MCF 10A (cell line): Measurements from ENCODE around the gene SMIM22. TPM values are rescaled to one million over a fixed set of nuclear protein-coding genes. Genes with fewer than 3 reads are reported as not detected.
A peak's percentile ranks its signal among the peaks of the same experiment; 100 is the strongest.

Experiments
- BruUV-seq: library from RNA; stranded (reverse); fragments of 400-500 nt; replicated peaks from 2 replicates; lab custom pipeline; 2021; lab: Mats Ljungman, UMichigan
- CTCF ChIA-PET: fragments of 300-600 bp; sonication (Branson Sonifier 250); formaldehyde crosslinking; extraction: SDS; loops from one replicate; lab custom pipeline; 2021; ENCODE audit warnings: antibody characterized with exemption, inconsistent platforms; lab: Yijun Ruan, JAX
- POLR2A ChIA-PET: fragments of 300-600, 350-650 bp; sonication (Branson Sonifier 250); formaldehyde crosslinking; extraction: SDS; loops from one replicate; lab custom pipeline; 2020; ENCODE audit warnings: antibody characterized with exemption, inconsistent platforms; lab: Yijun Ruan, JAX
- DNase-seq: peaks from one replicate; pipeline ENCODE4 v3.0.0-alpha.2; 2018; ENCODE audit not compliant: unreplicated experiment
- H3K27ac Mint-ChIP-seq: one replicate; pipeline ENCODE4 v1.8.0; 2022; ENCODE audit warnings: mild to moderate bottlenecking, low read depth, mixed read lengths; ENCODE audit not compliant: unreplicated experiment
- H3K27me3 Mint-ChIP-seq: one replicate; pipeline ENCODE4 v1.8.0; 2022; ENCODE audit warnings: mixed read lengths; ENCODE audit not compliant: insufficient read depth, unreplicated experiment
- H3K36me3 Mint-ChIP-seq: one replicate; pipeline ENCODE4 v1.8.0; 2022; ENCODE audit warnings: mild to moderate bottlenecking, moderate library complexity, mixed read lengths; ENCODE audit not compliant: insufficient read depth, unreplicated experiment
- H3K4me1 Mint-ChIP-seq: one replicate; pipeline ENCODE4 v1.8.0; 2022; ENCODE audit warnings: mixed read lengths; ENCODE audit not compliant: insufficient read depth, unreplicated experiment
- H3K4me3 Mint-ChIP-seq: one replicate; pipeline ENCODE4 v1.8.0; 2022; ENCODE audit warnings: mild to moderate bottlenecking, moderate library complexity, mixed read lengths; ENCODE audit not compliant: unreplicated experiment
- H3K9me3 Mint-ChIP-seq: one replicate; pipeline ENCODE4 v1.8.0; 2022; ENCODE audit warnings: mixed read lengths; ENCODE audit not compliant: unreplicated experiment
- intact Hi-C: fragments of 100-400 bp; cut with micrococcal nuclease; formaldehyde crosslinking; loops from 2 replicates; pipeline ENCODE4 v1.14.1; 2022
- total RNA-seq: library from RNA; stranded (reverse); gene quantifications from 2 replicates; pipeline ENCODE4 v1.2.3, GENCODE V29; 2022
- TF ChIP-seq, protein P1 (sequence below): fragments of 200-600 bp; IDR thresholded peaks from one replicate; pipeline ENCODE4 v1.8.0; 2022; ENCODE audit warnings: antibody characterized with exemption, mild to moderate bottlenecking; ENCODE audit not compliant: unreplicated experiment

The SMIM22 gene
- total RNA-seq, 1 experiment from 2014 or later, result 2.4 TPM

DNA sequence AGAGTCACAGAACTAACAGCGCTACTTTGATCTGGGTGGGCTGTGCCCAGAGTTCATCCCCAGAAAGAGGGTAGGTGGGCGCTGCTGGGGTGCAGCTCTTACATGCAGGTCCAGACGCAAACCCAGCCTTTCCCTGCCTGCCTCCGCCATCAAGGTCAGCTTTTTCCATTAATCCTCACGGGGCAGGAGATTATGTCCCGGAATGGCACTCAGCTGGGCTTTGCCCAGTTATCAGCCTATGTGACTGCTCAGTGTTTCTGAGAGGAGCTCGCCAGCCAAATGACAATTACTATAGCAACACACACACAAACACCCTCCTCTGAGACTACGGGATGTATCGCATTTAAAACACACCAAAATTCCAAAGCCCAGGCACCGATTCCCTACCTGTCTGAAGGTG, 31.8 kb downstream of the SMIM22 start:
- DNase-seq, result no peak
- TF ChIP-seq, protein P1, sequence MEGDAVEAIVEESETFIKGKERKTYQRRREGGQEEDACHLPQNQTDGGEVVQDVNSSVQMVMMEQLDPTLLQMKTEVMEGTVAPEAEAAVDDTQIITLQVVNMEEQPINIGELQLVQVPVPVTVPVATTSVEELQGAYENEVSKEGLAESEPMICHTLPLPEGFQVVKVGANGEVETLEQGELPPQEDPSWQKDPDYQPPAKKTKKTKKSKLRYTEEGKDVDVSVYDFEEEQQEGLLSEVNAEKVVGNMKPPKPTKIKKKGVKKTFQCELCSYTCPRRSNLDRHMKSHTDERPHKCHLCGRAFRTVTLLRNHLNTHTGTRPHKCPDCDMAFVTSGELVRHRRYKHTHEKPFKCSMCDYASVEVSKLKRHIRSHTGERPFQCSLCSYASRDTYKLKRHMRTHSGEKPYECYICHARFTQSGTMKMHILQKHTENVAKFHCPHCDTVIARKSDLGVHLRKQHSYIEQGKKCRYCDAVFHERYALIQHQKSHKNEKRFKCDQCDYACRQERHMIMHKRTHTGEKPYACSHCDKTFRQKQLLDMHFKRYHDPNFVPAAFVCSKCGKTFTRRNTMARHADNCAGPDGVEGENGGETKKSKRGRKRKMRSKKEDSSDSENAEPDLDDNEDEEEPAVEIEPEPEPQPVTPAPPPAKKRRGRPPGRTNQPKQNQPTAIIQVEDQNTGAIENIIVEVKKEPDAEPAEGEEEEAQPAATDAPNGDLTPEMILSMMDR, result no peak
- Mint-ChIP-seq H3K4me3 (no peak overlapping the region), H3K27ac (no peak overlapping the region), H3K36me3 (peaks cover 87% of the 10 kb centered on the region), H3K9me3 (no peaks in the 10 kb centered on the region), H3K4me1 (no peaks in the 10 kb centered on the region), H3K27me3 (no peaks in the 10 kb centered on the region)
- ChIA-PET POLR2A (interaction anchor here (0.7 to 1.0 kb wide), 2 partner anchors 14 to 24 kb away, joined by 3 read pairs; no protein-coding TSS in a partner anchor), CTCF (interaction anchor here (0.6 to 1.3 kb wide), 3 partner anchors 13 to 132 kb away, joined by 3 to 5 read pairs (median 3); partner anchors contain the start of gene SEC14L5)
- BruUV-seq, result no TSS peak
- intact Hi-C loops, result no loop called here

DNA sequence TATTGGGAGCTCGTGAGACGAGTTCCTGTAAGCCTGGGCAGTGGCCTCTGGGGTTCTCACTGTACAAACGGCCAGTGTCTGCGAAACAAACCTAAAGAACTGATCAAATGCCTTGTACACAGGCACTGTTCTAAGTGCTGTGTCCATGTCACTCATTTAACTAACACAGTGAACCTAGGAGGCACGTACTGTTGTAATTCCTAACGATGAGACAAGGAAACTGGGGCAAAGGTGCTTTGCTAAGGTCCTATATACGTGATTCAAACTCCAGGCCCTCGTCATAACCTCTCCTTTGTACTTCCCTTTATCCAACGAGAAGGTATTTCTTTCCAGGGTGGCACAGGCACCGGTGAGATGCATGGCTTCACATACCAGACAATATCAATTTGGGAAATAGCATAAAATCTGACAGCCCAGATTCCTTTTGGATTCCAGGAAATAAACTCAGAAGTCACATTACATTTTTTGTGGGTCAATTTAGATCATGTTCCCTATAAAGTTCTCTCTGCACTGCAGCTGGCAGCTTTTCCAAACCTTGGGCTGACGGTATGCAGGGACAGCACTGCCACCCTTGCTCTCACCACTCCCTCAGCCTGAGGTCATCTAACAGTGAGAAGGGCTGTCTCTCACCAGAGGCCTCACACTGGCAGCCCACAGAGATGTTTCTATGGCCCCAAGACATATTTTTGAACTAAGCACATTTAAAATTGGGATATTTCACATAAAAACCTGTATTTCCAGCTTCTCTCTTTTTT, 33.6 kb downstream of the SMIM22 start:
- no peak overlapping the region for H3K4me3 Mint-ChIP-seq
- no TSS peak for BruUV-seq
- DNase-seq, result no peak
- TF ChIP-seq, protein P1, result no peak
- no peak overlapping the region for H3K27ac Mint-ChIP-seq
- CTCF ChIA-PET, result interaction anchor here (0.6 kb wide), 2 partner anchors 9 to 204 kb away, joined by 4 to 7 read pairs; no protein-coding TSS in a partner anchor
- peaks cover 88% of the 10 kb centered on the region for H3K36me3 Mint-ChIP-seq
- no peaks in the 10 kb centered on the region for H3K27me3 Mint-ChIP-seq
- intact Hi-C loops, result no loop called here
- POLR2A ChIA-PET, result interaction anchor here (0.7 kb wide), 1 partner anchor 342 kb away, joined by 3 read pairs; no protein-coding TSS in a partner anchor
- no peaks in the 10 kb centered on the region for H3K9me3 Mint-ChIP-seq
- no peaks in the 10 kb centered on the region for H3K4me1 Mint-ChIP-seq

DNA sequence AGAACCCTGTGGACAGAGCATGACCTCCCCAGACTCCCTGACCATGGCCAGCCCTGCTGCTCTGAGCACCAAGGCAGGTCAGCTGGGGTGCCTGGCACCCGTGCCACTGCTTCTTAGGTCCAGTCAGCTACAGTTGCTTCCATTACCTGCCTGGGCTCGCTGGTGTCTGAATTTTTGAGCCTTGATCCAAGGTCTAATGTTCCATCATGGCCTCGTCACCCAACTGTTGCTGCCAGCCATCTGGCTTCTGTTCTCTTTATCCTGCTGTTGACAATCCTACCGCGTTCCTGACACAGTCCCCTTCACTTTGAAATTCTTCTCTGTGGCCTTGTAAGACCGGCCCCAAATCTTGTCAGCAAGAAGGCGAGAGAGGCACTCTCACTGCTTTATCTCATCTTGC, 35.2 kb downstream of the SMIM22 start:
- BruUV-seq, result no TSS peak
- Mint-ChIP-seq H3K27ac (peak overlapping the region; percentile 4), H3K9me3 (no peaks in the 10 kb centered on the region), H3K36me3 (peaks cover 85% of the 10 kb centered on the region), H3K4me1 (no peaks in the 10 kb centered on the region), H3K27me3 (no peaks in the 10 kb centered on the region), H3K4me3 (no peak overlapping the region)
- ChIA-PET POLR2A (no interaction called here), CTCF (no interaction called here)
- no peak for DNase-seq
- TF ChIP-seq, protein P1, result no peak
- intact Hi-C loops, result no loop called here

DNA sequence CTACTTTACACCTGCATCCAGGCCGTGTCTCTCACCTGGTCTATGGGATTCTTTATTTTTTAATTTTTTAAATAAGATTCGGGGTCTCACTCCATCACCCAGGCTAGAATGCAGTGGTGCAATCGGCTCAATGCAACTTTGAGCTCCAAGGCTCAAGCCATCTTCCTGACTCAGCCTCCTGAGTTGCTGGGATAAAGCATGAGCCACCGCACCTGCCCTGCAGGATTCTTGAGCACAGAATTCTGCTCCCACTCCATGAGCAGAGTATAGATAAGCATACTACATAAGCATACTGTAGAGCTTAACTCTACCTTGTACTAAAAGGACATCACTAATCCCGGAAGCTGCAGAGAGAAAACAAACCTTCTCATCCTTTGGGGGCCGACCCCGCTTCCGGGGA, 36.4 kb downstream of the SMIM22 start:
- POLR2A ChIA-PET, result no interaction called here
- BruUV-seq, result no TSS peak
- Mint-ChIP-seq H3K27ac (no peak overlapping the region), H3K9me3 (no peaks in the 10 kb centered on the region), H3K4me1 (no peaks in the 10 kb centered on the region), H3K4me3 (no peak overlapping the region), H3K27me3 (no peaks in the 10 kb centered on the region), H3K36me3 (peaks cover 85% of the 10 kb centered on the region)
- TF ChIP-seq, protein P1, result no peak
- DNase-seq, result no peak
- intact Hi-C loops, result no loop called here
- CTCF ChIA-PET, result interaction anchor here (0.6 to 0.7 kb wide), 2 partner anchors 21 to 27 kb away, joined by 3 to 5 read pairs; no protein-coding TSS in a partner anchor
